HG02588 (cell line): ENCODE data around the gene CCNYL1.
A peak's percentile ranks its signal among the peaks of the same experiment; 100 is the strongest.
"Not testable (repeated sequence)": the region's sequence is repeated elsewhere in the genome, so short reads cannot be mapped to it uniquely, and the experiment has no call there.

Experiments
- ATAC-seq: cut with Tn5 transposase; IDR thresholded peaks from one replicate; pipeline ENCODE4 v1.9.1; 2021; ENCODE audit warnings: mild to moderate bottlenecking, moderate library complexity; ENCODE audit not compliant: unreplicated experiment

CCNYL1 gene

DNA sequence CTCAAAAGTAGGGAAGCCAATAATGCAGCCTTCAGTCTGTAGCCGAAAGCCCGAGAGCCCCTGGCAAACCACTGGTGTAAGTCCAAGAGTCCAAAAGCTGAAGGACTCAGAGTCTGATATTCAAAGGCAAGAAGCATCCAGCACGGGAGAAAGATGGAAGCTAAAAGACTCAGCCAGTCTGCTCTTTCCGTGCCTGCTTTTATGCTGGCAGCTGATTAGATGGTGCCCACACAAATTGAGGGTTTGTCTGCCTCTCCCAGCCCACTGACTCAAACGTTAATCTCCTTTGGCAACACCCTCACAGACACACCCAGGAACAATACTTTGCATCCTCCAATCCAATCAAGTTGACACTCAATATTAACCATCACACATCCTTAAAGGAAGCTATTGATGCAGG is 14.5 kb upstream of the CCNYL1 start:
- not testable (repeated sequence) for ATAC-seq

- no peak for ATAC-seq
These were observed 14.0 kb upstream of the CCNYL1 start for GRCh38 chr2:207697411-207697810.

DNA sequence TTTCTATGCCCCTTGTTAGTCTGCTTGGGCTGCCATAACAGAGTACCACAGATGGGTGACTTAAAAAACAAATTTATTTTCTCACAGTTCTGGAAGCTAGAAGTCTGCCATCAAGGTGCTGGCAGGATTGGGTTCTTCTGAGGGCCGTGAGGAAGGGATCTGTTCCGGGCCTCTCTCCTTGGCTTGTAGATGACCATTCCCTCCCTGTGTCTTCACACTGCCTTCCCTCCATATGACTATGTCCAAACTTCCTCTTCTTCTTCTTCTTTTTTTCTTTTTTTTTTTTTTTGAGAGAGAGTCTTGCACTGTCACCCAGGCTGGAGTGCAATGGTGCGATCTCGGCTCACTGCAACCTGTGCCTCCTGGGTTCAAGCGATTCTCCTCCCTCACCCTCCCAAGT is 13.1 kb upstream of the CCNYL1 start:
- no peak for ATAC-seq

DNA sequence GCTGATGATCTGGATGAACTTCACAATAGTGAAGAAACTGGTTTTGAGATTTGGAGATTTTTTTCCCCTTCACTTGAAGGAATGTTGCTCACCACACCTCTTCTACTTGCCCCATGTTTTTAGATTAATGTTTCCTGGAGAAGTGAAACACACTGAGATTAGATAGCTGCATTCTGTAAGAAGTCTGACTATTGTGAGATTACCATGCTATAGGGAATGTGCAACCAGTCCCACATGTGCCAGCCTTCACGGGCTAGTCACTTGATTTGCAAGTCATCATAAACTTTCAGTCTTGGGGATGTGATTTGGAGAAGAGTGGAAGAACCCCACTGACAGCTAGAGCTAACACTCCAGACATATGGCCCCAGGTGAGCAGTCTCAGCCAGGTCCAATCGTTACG is 7.4 kb upstream of the CCNYL1 start:
- ATAC-seq = no peak

GRCh38 chr2:207704671-207705070 is 6.8 kb upstream of the CCNYL1 start:
- no peak for ATAC-seq

- ATAC-seq = no peak
These were observed 4.2 kb upstream of the CCNYL1 start for GRCh38 chr2:207706936-207707860.

GRCh38 chr2:207711750-207712530 is 500 bp downstream of the CCNYL1 start:
- peak; percentile 26 for ATAC-seq

DNA sequence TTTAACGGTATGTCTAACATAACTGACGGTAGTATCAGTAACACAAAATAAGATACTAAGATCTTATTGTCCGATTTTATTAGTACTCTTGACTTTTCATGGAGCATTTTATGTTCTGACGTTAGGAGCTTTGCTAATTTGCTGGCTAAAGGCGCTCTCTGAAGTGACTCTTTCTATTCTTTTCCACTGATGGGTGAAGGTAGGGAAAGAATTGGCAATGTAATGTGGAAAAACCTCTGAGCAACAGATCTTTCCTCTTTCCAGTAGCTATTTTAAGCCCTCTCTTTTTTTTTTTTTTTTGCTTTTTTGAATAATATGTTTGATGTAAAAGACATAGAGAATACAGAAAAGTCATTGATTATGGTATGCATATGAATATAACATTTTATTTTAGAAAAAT is 4.6 kb downstream of the CCNYL1 start:
- ATAC-seq = no peak

GRCh38 chr2:207718521-207718920 is 7.1 kb downstream of the CCNYL1 start:
- ATAC-seq = no peak

DNA sequence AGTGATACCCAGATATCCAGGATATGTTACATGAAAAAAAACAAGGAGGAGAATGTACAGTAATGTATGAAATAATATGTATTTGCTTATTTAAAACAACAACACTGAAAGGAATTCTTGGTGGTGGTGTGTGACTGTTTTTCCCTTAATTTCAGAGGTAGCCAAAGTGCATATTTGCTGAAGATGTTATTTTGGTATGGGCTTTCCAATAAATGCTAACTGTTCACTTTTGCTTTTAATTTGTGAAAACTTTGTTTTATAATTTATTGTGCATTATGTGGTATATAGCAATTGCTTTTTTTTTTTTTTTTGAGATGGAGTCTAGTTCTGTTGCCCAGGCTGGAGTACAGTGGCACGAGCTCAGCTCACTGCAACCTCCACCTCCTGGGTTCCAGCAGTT is 7.6 kb downstream of the CCNYL1 start:
- ATAC-seq = no peak

DNA sequence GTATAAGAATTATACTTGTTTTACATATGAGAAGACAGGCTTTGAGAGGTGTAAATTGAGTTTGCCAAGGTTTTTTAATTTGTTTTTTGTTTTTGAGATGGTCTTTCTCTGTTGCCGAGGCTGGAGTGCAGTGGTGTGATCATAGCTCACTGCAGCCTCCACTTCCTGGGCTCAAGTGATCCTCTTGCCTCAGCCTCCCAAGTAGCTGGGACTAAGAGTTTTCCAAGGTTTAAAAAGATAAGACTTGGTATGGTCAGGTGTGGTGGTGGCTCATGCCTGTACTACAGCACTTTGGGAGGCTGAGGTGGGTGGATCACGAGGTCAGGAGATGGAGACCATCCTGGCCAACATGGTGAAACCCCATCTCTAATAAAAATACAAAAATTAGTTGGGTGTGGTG is 8.2 kb downstream of the CCNYL1 start:
- not testable (repeated sequence) for ATAC-seq

GRCh38 chr2:207720517-207721187 is 9.2 kb downstream of the CCNYL1 start:
- ATAC-seq = no peak

- no peak for ATAC-seq
These were observed 11.5 kb downstream of the CCNYL1 start for GRCh38 chr2:207722773-207723424.

DNA sequence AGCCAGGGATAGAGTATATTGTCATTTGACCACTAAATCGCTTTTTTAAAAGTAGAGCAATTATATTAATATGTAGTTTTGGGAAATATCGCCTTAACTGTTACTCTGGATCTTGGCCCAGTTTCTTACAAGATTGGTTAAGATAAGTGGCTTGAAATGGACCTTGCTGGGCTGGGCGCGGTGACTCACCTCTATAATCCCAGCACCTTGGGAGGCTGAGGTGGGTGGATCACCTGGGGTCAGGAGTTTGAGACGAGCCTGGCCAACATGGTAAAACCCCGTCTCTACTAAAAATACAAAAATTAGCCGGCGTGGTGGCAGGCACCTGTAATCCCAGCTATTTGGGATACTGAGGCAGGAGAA is 12.0 kb downstream of the CCNYL1 start:
- ATAC-seq = not testable (repeated sequence)

DNA sequence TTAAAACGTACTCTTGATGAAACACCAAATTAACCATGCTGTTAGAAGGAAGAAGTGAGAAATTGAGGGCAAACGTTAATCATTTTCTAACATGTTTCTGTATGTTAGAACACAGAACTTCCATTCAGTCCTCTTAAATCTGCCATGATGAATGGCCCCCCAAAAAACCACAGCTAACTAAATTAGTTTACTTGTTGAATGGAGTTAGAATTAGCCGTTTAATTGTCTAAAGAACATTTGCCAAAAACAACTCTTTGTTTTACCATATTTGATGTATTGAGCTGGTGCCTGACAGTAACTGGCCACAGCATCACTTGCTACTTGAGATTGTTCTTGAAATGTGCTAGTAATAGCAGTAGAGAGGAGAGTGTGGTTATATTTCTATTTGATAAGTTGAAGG is 12.7 kb downstream of the CCNYL1 start:
- ATAC-seq = no peak

GRCh38 chr2:207725873-207726578 is 14.6 kb downstream of the CCNYL1 start:
- no peak for ATAC-seq

DNA sequence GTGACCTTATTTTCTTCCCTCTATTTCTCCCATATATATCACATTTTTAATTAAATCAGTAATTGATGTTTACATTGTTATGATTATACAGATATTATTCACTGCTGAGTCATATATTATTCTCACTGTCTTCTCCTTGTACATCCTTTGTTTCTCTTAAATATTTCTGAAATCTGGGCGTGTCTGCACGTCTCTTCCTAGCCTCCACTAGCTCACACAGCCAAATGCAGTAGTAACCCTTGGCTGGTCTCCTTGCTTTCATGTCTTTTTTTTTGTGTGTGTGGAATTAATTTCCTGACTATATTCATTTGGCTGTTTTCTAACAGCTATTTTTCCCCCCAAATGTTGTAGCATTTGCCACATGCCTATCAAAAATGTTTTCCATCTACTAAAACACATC is 15.8 kb downstream of the CCNYL1 start:
- no peak for ATAC-seq

- no peak for ATAC-seq
These were observed 18.1 kb downstream of the CCNYL1 start for GRCh38 chr2:207729465-207729998.

DNA sequence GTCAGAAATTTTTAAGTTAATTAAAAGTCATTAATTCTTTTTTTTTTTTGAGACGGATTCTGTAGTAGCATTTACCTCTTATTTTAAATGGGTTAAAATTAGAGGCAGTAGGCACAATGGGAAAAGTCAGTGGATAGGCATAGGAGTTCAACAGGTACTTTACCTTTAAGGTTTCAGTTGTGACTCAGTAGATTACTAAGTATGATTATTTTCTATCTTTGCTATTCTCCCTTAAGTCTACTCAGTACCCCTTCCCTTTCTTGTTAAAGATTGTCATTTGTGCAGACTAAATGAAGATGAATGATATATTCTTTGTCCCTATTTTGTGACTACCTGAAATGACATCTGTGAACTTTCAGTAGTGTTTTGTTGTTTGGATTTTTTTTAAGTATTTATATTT is 19.7 kb downstream of the CCNYL1 start:
- no peak for ATAC-seq

DNA sequence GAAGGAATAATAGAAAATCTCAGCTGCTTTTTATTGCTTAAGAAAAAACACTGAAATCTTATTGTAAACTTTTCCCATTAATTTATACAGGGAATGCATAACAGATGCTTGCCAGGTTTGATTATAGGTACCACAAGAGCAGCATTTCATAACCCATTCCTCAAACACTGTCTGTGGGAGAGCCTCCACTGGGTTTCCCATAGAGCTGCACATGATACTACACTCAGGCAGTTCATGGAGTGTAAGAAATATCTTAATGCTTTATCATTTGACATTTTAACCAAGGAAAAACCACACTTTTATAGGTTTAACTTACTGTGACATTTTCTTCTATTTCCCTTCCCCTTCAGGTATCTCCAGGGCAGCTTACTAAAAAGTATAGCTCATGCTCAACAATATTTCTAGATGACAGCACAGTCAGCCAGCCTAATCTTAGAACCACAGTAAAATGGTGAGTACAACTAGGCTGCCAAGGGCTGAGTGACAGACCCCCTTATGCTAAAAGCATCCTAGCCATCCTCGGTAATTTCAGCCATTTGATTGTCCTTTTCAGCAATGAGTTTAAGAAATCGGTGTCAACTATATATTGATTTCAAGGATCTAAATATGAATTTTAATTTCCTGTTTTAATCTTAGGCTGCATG is 22.3 kb downstream of the CCNYL1 start:
- no peak for ATAC-seq
